ENCODE data around the gene TAF7L.
A peak's percentile ranks its signal among the peaks of the same experiment; 100 is the strongest.

TAF7L gene

GRCh38 chrX:101276238-101276637, 14.9 kb downstream of the TAF7L start:
- DNase-seq (ENCODE audit: extremely low read depth, insufficient read length): no peak
- no peak overlapping the region for H3K4me3 ChIP-seq (replicated peaks; ENCODE audit: low read depth, low read length)
- no peaks in the 10 kb centered on the region for H3K36me3 ChIP-seq (ENCODE audit: control insufficient read depth, insufficient read depth, low read length)
- no peak for TF ChIP-seq CTCF (IDR thresholded peaks at IDR 0.05; ENCODE audit: insufficient read depth, low read length, poor library complexity, severe bottlenecking)
- H3K27me3 ChIP-seq (replicated peaks; ENCODE audit: control insufficient read depth, insufficient read depth, low read length): no peaks in the 10 kb centered on the region

- no peaks in the 10 kb centered on the region for H3K36me3 ChIP-seq (ENCODE audit: control insufficient read depth, insufficient read depth, low read length)
- TF ChIP-seq CTCF (IDR thresholded peaks at IDR 0.05; ENCODE audit: insufficient read depth, low read length, poor library complexity, severe bottlenecking): no peak
- no peaks in the 10 kb centered on the region for H3K27me3 ChIP-seq (replicated peaks; ENCODE audit: control insufficient read depth, insufficient read depth, low read length)
- H3K4me3 ChIP-seq (replicated peaks; ENCODE audit: low read depth, low read length): no peak overlapping the region
- no peak for DNase-seq (ENCODE audit: extremely low read depth, insufficient read length)
Observed at GRCh38 chrX:101274198-101274597, 16.9 kb downstream of the TAF7L start.

GRCh38 chrX:101265869-101266428, 25.2 kb downstream of the TAF7L start:
- Histone ChIP-seq H3K4me3 (replicated peaks; ENCODE audit: low read depth, low read length) (no peak overlapping the region), H3K36me3 (ENCODE audit: control insufficient read depth, insufficient read depth, low read length) (no peaks in the 10 kb centered on the region), H3K27me3 (replicated peaks; ENCODE audit: control insufficient read depth, insufficient read depth, low read length) (no peaks in the 10 kb centered on the region)
- no peak for TF ChIP-seq CTCF (IDR thresholded peaks at IDR 0.05; ENCODE audit: insufficient read depth, low read length, poor library complexity, severe bottlenecking)
- no peak for DNase-seq (ENCODE audit: extremely low read depth, insufficient read length)

- Histone ChIP-seq H3K27me3 (replicated peaks; ENCODE audit: control insufficient read depth, insufficient read depth, low read length) (no peaks in the 10 kb centered on the region), H3K4me3 (replicated peaks; ENCODE audit: low read depth, low read length) (no peak overlapping the region), H3K36me3 (ENCODE audit: control insufficient read depth, insufficient read depth, low read length) (no peaks in the 10 kb centered on the region)
- DNase-seq (ENCODE audit: extremely low read depth, insufficient read length): no peak
- TF ChIP-seq CTCF (IDR thresholded peaks at IDR 0.05; ENCODE audit: insufficient read depth, low read length, poor library complexity, severe bottlenecking): no peak
Observed at GRCh38 chrX:101263766-101264165, 27.4 kb downstream of the TAF7L start.

- H3K4me3 ChIP-seq (replicated peaks; ENCODE audit: low read depth, low read length): no peak overlapping the region
- no peaks in the 10 kb centered on the region for H3K36me3 ChIP-seq (ENCODE audit: control insufficient read depth, insufficient read depth, low read length)
- no peak for TF ChIP-seq CTCF (IDR thresholded peaks at IDR 0.05; ENCODE audit: insufficient read depth, low read length, poor library complexity, severe bottlenecking)
- H3K27me3 ChIP-seq (replicated peaks; ENCODE audit: control insufficient read depth, insufficient read depth, low read length): no peaks in the 10 kb centered on the region
- DNase-seq (ENCODE audit: extremely low read depth, insufficient read length): no peak
Observed at GRCh38 chrX:101262590-101262989, 28.5 kb downstream of the TAF7L start.

GRCh38 chrX:101260435-101260834, 30.7 kb downstream of the TAF7L start:
- no peak for DNase-seq (ENCODE audit: extremely low read depth, insufficient read length)
- H3K27me3 ChIP-seq (replicated peaks; ENCODE audit: control insufficient read depth, insufficient read depth, low read length): no peaks in the 10 kb centered on the region
- no peak overlapping the region for H3K4me3 ChIP-seq (replicated peaks; ENCODE audit: low read depth, low read length)
- TF ChIP-seq CTCF (IDR thresholded peaks at IDR 0.05; ENCODE audit: insufficient read depth, low read length, poor library complexity, severe bottlenecking): peak; percentile 23
- no peaks in the 10 kb centered on the region for H3K36me3 ChIP-seq (ENCODE audit: control insufficient read depth, insufficient read depth, low read length)

Measured in GM06990 (cell line).